Non-pigmented ciliary epithelial cell (primary cell): Measurements from ENCODE around the gene CBY3.
"Not testable (repeated sequence)": the region's sequence is repeated elsewhere in the genome, so short reads cannot be mapped to it uniquely, and the experiment has no call there.

Experiments
- DNase-seq: peaks from one replicate; pipeline ENCODE4 v3.0.0-alpha.2; 2010; ENCODE audit warnings: low read depth

The CBY3 gene

DNA sequence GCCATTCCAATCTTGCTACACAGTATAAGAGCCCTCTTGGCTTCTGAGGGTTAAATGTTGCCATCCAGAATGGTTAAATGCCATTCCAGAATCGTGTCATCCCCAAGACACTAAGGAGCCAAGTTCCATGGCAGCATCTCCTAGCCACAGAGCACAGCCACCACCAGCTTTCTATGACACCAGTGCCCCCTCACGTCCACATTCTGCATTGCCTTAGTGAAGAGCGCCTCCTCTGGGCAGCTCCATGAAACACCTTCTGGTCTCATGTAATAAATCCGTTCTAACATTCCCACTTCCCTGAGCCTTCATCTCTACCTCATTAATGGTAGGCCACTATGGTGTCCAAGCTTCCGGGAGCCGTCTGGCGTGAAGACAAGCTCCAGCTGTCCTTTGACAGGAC lies 12.4 kb downstream of the CBY3 start:
- DNase-seq = no peak

DNA sequence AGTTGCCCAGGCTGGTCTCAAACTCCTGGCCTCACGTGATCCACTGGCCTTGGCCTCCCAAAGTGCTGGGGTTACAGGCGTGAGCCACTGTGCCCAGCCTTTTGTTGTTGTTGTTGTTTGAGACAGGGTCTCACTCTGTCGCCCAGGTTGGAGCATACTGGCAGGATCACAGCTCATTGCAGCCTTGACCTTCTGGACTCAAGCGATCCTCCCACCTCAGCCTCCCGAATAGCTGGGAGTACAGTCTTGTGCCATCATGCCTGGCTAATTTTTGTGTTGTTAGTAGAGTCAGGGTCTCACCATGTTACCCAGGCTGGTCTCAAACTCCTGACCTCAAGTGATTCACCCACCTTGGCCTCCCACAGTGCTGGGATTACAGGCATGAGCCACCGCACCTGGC lies 19.2 kb downstream of the CBY3 start:
- DNase-seq = not testable (repeated sequence)

DNA sequence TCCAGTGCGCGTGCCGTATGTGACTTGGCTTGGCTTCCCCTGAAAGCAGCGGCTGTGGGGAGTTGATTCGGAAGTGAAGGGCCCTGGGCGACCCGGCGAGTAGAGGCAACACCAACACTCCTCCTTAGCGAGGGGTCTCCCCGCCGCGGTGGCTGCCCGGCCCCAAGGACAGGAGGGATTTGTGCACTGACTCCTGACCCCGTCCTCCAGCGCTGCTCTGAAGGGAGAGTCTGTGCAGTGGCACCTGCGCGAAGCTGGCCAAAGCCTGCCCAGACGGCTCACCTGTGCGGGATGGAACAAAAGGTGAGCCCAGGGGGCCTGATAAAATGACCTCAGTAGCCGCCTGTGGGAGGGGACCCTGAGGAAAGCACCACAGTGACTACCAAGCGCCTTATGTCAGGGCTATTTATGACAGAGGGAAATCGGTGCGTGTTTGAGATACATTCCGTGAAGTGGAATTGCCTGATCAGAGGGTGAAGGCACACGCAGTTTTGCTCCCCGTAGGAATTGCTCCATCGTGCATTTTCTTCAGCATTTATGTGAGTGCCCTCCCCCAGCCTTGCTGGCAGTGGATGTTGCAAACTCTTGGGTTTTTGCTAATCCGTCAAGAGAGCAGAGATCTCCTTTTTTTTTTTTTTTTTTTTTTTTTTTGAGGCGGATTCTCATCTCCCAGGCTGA lies 22.5 kb downstream of the CBY3 start:
- DNase-seq = not testable (repeated sequence)

DNA sequence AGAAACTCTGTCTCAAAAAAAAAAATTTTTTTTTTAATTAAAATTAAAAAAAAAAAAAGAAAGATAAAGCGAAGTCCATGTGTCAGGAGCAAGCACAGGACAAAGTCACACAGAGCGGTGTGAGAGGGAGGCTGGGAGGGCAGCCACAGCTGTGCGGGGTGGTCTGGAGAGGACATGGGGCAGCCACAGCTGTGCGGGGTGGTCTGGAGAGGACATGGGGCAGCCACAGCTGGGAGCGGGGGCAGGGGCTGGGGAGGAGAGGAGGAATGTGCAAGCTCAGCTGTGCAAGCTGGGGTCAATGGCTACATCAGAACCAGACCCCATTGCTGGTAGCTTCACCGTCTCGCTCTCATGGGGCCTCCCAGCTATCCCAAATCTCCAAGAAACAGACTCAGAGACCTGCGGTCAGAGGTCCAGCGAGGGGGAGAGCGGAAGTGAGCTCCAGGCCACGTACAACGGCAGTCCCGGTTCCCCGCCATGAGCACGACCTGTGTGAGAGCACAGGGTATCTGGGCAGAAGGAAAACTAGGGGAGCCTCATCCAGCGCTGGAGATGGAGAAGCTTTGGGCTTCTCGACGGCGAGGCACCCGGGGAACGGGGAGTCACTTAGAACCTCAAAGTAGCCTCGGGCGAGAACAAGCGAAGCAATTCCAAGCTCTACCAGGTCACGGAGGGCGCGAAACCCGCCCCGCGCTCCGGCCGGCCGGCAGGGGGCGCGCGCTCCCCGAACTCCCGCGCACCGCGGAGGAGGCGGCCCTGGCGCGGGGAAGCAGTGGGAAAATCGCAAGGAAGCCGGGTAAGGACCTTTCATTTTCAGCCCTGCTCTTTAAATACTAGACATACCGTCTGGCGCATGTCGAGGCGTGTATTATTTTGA lies 23.3 kb downstream of the CBY3 start:
- not testable (repeated sequence) for DNase-seq

DNA sequence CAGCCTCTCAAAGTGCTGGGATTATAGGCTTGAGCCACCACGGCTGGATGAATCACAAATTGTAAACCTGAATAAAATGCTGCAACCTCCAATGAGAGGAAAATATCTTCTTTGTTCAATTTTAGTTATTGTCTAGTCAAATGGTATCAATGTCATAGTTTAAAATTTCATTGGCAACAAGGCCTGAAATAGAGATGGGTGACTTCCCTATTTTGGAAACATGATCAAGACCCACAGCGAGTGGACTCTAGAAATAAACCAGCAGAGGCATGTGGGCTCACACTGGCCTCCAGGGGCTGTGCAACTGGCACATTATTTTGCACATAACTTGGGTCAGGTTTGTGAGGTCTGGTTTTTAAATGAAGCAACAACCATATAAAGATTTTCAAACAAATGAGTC lies 27.7 kb downstream of the CBY3 start:
- not testable (repeated sequence) for DNase-seq

DNA sequence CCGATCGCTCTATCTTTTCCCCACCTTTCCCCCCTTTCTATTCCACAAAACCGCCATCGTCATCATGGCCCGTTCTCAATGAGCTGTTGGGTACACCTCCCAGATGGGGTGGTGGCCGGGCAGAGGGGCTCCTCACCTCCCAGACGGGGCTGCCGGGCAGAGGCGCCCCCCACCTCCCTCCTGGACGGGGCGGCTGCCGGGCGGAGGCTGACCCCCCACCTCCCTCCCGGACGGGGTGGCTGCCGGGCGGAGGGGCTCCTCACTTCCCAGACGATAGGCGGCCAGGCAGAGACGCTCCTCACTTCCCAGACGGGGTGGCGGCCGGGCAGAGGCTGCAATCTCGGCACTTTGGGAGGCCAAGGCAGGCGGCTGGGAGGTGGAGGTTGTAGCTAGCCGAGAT lies 30.6 kb downstream of the CBY3 start:
- DNase-seq = not testable (repeated sequence)

DNA sequence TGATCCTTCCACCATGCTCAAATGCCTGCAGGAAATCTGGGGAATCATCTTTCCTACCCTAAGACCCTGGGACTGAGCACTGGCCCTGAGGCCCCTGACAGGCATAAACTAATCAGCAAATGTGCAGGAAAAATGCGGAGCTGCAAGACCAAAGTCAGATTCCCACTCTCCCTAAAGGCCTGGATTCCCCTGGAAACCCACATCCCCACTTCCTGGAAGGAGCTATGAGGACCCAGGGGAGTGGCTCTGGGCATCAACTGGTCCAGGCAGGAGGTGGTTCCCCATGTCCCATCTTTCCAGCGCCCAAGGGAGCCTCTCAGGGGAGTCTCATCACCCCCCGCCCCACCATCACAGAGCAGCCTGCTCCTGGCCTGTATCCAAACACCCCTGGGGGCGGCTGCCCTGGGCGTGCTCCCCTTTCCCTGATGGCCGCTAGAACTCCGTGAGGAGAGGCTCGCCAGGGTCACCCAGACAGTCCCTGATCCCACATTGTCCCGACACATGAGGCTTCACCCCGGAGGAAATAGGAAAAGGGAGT lies 31.6 kb downstream of the CBY3 start:
- DNase-seq = not testable (repeated sequence)

DNA sequence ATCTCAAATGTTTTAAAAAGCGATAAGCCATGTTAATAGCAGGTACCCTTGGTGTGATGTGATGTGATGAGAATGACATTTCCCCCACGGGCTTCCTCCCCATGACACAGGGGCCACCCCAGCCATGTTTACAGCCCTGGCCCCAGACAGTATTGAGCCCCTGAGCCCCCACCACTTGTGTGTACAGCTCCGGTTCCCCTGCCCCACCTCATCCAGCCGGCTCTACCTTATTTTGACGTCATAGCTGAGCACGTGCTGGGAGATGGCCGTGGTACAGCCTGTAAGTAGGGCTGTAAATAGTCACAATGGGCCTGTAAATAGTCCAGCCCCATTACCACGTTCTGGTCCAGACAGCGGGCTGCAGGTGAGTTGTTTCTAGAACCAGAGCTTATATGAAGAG lies 32.4 kb downstream of the CBY3 start:
- no peak for DNase-seq

DNA sequence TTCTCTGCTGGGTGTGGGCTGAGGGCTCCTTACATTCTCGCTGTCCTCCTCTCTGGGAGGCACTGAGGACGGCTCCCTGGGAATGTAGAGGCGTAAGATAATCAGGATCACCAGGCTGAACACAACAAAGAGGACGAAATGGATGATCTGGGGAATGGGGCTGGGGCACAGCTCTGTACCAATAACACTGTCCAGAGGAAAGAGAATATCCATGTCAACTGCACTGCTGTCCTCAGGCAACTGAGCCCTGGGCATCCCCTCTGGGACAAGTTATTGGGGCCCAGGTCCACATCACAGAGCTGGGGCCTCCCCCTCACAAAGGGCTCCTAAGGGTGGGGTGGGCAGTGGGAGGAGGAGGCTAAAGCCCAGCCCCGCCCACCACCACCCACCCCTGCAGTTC lies 36.1 kb downstream of the CBY3 start:
- DNase-seq = not testable (repeated sequence)

DNA sequence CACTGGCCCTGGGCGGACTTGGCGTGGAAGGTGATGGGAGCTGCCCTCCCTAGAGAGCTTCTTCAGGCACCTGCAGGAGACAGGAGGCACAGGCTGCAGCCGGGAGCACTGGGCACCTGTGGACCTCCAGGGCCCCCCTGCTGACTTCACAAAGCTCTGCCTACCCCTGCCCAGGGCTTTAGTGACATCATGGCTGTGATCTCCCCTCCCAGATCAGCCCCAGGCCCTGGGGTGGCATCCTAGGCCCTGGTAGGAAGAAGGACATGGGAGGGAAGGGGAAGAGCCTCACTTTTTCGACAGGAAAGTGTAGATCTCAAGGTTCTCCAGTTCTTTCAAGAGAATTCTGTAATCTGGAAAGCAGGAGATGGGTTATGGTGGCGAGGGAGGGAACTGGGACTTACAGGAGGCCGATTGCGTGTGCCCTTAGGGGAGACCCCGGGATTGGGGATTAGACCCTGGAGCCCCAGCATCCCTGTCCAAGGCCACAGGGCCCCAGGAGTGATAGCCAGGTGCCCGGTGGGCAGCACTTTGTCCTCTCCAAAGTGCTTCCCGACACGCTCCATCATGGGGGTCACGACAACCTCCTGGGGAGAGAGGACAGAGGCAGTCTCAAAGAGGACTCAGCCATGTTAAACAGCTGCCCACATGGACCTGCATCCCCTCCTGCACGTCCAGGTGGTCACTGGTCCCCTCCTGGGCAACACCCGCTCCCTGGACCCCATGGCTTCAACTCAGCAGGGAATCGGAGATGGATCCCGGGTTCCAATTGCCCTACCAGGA lies 37.5 kb downstream of the CBY3 start:
- not testable (repeated sequence) for DNase-seq

DNA sequence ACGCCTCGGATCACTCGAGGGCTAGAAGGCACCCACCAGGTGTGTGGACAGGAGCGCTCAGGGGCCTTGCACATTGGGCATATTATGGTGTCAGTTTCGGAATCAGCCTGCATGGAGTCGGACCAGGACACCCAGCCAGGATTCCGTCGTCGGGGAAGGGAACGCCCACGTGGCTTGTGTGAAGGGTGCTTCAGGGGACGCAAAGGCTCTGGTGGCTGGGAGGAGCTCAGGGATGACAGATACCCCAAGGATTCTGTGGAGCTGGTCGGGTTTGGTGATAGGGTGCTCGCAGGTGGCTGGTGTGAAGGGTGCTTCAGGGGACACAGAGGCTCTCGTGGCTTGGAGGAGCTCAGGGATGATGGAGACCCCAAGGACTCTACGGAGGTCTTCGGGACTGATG lies 38.2 kb downstream of the CBY3 start:
- DNase-seq = not testable (repeated sequence)

DNA sequence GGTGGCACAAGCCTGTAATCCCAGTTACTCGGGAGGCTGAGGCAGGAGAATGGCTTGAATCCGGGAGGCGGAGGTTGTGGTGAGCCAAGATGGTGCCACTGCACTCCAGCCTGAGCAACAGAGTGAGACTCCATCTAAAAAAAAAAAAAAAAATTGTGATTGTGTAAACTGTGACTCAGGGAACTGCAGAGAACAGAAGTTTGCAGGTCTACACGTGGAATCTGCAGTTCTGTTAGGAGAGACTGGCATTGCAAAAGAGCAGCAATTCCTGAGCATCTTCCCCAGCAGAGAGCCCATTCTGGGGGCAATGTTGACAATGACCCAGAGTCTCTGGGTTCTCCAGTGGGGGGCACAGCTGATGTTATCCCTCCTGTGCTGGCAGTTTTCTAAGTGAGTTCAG lies 39.1 kb downstream of the CBY3 start:
- DNase-seq = not testable (repeated sequence)

DNA sequence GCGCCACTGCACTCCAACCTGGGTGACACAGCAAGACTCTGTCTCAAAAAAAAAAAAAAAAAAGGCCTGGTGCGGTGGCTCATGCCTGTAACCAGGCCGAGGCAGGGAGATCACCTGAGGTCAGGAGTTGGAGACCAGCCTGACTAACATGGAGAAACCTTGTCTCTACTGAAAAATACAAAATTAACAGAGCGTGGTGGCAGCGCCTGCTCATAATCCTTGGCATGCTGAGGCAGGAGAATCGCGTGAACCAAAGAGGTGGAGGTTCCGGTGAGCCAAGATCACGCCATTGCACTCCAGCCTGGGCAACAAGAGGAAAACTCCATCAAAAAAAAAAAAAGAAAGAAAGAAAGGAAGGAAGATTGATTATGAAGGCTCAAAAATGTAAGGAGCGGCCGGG lies 41.5 kb downstream of the CBY3 start:
- not testable (repeated sequence) for DNase-seq

DNA sequence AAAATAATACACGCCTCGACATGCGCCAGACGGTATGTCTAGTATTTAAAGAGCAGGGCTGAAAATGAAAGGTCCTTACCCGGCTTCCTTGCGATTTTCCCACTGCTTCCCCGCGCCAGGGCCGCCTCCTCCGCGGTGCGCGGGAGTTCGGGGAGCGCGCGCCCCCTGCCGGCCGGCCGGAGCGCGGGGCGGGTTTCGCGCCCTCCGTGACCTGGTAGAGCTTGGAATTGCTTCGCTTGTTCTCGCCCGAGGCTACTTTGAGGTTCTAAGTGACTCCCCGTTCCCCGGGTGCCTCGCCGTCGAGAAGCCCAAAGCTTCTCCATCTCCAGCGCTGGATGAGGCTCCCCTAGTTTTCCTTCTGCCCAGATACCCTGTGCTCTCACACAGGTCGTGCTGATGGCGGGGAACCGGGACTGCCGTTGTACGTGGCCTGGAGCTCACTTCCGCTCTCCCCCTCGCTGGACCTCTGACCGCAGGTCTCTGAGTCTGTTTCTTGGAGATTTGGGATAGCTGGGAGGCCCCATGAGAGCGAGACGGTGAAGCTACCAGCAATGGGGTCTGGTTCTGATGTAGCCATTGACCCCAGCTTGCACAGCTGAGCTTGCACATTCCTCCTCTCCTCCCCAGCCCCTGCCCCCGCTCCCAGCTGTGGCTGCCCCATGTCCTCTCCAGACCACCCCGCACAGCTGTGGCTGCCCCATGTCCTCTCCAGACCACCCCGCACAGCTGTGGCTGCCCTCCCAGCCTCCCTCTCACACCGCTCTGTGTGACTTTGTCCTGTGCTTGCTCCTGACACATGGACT lies 46.3 kb downstream of the CBY3 start:
- not testable (repeated sequence) for DNase-seq

DNA sequence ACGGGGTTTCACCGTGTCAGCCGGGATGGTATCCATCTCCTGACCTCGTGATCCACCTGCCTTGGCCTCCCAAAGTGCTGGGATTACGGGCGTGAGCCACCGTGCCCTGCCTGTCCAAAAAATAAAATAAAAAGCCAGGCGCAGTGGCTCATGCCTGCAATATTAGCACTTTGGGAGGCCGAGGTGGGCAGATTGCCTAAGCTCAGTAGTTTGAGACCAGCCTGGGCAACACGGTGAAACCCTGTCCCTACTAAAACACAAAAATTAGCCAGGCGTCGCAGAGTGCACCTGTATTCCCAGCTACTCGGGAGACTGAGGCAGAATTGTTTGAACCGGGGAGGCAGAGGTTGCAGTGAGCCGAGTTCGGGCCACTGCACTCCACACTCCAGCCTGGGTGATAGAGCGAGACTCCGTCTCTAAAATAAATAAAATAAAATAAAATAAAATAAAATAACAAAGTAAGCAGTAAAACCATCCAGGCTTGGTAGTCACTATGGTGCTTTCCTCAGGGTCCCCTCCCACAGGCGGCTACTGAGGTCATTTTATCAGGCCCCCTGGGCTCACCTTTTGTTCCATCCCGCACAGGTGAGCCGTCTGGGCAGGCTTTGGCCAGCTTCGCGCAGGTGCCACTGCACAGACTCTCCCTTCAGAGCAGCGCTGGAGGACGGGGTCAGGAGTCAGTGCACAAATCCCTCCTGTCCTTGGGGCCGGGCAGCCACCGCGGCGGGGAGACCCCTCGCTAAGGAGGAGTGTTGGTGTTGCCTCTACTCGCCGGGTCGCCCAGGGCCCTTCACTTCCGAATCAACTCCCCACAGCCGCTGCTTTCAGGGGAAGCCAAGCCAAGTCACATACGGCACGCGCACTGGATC lies 47.1 kb downstream of the CBY3 start:
- not testable (repeated sequence) for DNase-seq
